ENCODE results near the gene TSSK6. TPM values are rescaled to one million over a fixed set of nuclear protein-coding genes. Genes with fewer than 3 reads are reported as not detected.

TSSK6 gene
- total RNA-seq, 4 donors from 2014 or later = 0.57 to 1.7 (median 0.89) TPM

- TF ChIP-seq CTCF (IDR thresholded peaks at IDR 0.05) = no peak
- TF ChIP-seq POLR2A (IDR thresholded peaks at IDR 0.05) = no peak
- Histone ChIP-seq H3K27me3 (no peaks in the 10 kb centered on the region), H3K36me3 (peaks cover 22 to 67% (median 22%) of the 10 kb centered on the region in 3 donors), H3K4me1 (peaks cover 0 to 13% (median 0%) of the 10 kb centered on the region in 3 donors), H3K27ac (no peak overlapping the region), H3K9me3 (no peaks in the 10 kb centered on the region), H3K4me3 (peak overlapping the region in 1 of 4 donors; percentile 4)
- WGBS, 2 donors = 41 to 75% methylated on average over 12 of the region's 12 CpGs
- intact Hi-C loops (cut with DNase I) = no loop called here
- no peak for DNase-seq
These were observed 8.8 kb downstream of the TSSK6 start for GRCh38 chr19:19506592-19506991.

DNA sequence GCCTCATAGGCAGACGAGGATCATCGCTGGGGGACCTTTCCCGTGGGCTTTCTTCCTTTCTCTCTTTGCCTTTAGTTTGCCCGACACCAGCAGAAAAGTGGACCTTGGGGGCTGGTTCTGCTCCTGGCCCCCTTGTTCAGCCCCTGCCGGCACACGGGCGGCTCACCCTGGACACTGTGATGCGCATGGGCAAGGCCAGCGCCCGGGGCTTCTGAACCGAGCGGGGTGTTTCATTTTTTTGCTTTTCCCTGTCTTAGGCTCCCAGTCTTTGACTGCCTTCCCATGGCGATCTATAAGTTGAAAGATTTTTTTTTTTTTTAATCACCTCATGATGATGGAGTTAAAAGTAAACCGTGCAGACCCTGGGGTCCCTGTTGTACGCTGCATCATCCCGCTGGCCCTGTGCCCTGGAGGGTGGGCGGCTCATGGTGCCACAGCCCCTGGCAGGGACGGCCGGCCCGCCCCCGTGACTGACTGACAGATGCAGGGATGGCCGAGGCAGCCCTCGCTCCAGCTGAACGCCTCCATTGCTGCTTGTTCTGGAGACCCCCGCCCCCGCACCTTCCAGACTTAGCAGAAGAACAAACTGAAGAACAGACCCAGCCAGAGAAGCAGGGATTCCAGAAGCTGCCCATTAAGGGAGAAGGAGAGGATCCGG is 9.6 kb downstream of the TSSK6 start:
- intact Hi-C loops (cut with DNase I) = no loop called here
- H3K27me3 ChIP-seq = no peaks in the 10 kb centered on the region
- 75 to 94% methylated on average over 13 to 16 of the region's 27 CpGs for WGBS, 2 donors
- no peak overlapping the region for H3K27ac ChIP-seq
- H3K4me3 ChIP-seq = no peak overlapping the region
- no peaks in the 10 kb centered on the region for H3K9me3 ChIP-seq
- peaks cover 0 to 11% (median 0%) of the 10 kb centered on the region in 3 donors for H3K4me1 ChIP-seq
- no peak for TF ChIP-seq CTCF (IDR thresholded peaks at IDR 0.05)
- H3K36me3 ChIP-seq = peaks cover 22 to 75% (median 30%) of the 10 kb centered on the region in 3 donors
- no peak for DNase-seq

- intact Hi-C loops (cut with DNase I) = no loop called here
- H3K27me3 ChIP-seq = no peaks in the 10 kb centered on the region
- H3K27ac ChIP-seq = no peak overlapping the region
- WGBS, 2 donors = 80 to 100% methylated on average over 2 to 7 of the region's 23 CpGs
- H3K9me3 ChIP-seq = no peaks in the 10 kb centered on the region
- no peak for DNase-seq
- TF ChIP-seq CTCF (IDR thresholded peaks at IDR 0.05) = no peak
- no peak for TF ChIP-seq POLR2A (IDR thresholded peaks at IDR 0.05)
- H3K4me1 ChIP-seq = peaks cover 0 to 8% (median 0%) of the 10 kb centered on the region in 3 donors
- H3K36me3 ChIP-seq = peaks cover 22 to 83% (median 38%) of the 10 kb centered on the region in 3 donors
- no peak overlapping the region for H3K4me3 ChIP-seq
These were observed 10.3 kb downstream of the TSSK6 start for GRCh38 chr19:19504754-19505668.

- peaks cover 22 to 100% (median 57%) of the 10 kb centered on the region in 3 donors for H3K36me3 ChIP-seq
- 84 to 89% methylated on average over 11 to 14 of the region's 18 CpGs for WGBS, 2 donors
- intact Hi-C loops (cut with DNase I) = no loop called here
- no peaks in the 10 kb centered on the region for H3K27me3 ChIP-seq
- peaks cover 0 to 8% (median 0%) of the 10 kb centered on the region in 3 donors for H3K4me1 ChIP-seq
- DNase-seq = no peak
- TF ChIP-seq POLR2A (IDR thresholded peaks at IDR 0.05) = no peak
- TF ChIP-seq CTCF (IDR thresholded peaks at IDR 0.05) = no peak
- H3K9me3 ChIP-seq = no peaks in the 10 kb centered on the region
- no peak overlapping the region for H3K4me3 ChIP-seq
- no peak overlapping the region for H3K27ac ChIP-seq
These were observed 12.3 kb downstream of the TSSK6 start for GRCh38 chr19:19502808-19503602.
